GM12878 (cell line): ENCODE data around the gene GCNT4. TPM values are rescaled to one million over a fixed set of nuclear protein-coding genes. Genes with fewer than 3 reads are reported as not detected.

ENCODE experiments used
- ATAC-seq: fragments of 200-7000 bp; cut with Tn5 transposase; 3 replicates; pipeline ENCODE4 v1.9.1; 2020; ENCODE audit warnings: mild to moderate bottlenecking, moderate library complexity
- BruUV-seq: library from RNA; stranded (reverse); fragments of 400-500 nt; replicated peaks from 2 replicates; lab custom pipeline; 2021; lab: Mats Ljungman, UMichigan
- CTCF ChIA-PET: fragments of 300-600 bp; sonication (Branson Sonifier 250); formaldehyde crosslinking; extraction: SDS; loops from one replicate; lab custom pipeline; 2021; ENCODE audit warnings: inconsistent platforms; lab: Yijun Ruan, JAX
- POLR2A ChIA-PET: fragments of 350-600 bp; formaldehyde crosslinking; extraction: SDS; loops from one replicate; lab custom pipeline; 2021; ENCODE audit warnings: inconsistent platforms; lab: Charles Lee
- RAD21 ChIA-PET: fragments of 300-600 bp; sonication (Branson Sonifier 250); formaldehyde crosslinking; loops from one replicate; lab custom pipeline; 2023; ENCODE audit warnings: antibody characterized with exemption; ENCODE audit not compliant: unreplicated experiment; lab: Charles Lee
- SMC1A ChIA-PET: fragments of 300-600 bp; sonication (Branson Sonifier 250); formaldehyde crosslinking; loops from one replicate; lab custom pipeline; 2023; ENCODE audit not compliant: unreplicated experiment, uncharacterized antibody; lab: Charles Lee
- DNase-seq: peaks from one replicate; pipeline ENCODE4 v3.0.0-alpha.2; 2011; ENCODE audit warnings: low read depth, low spot score
- FAIRE-seq: peaks from 3 replicates; lab custom pipeline; 2011; peaks lifted over from hg19 to GRCh38; lab: Jason Lieb, UNC
- H2AFZ ChIP-seq: 2 replicates; pipeline ENCODE4 v1.6.0; 2011; ENCODE audit warnings: low read depth, low read length, control low read depth; ENCODE audit not compliant: control insufficient read depth
- H3K27ac ChIP-seq: 2 replicates; pipeline ENCODE4 v1.5.1; 2011; ENCODE audit warnings: control low read depth; ENCODE audit not compliant: control insufficient read depth, insufficient read depth
- H3K27me3 ChIP-seq, 2 experiments: replicated peaks in 1 of 2; 2 replicates each; pipeline versions ENCODE4 v1.6.0 to v1.6.1; 2011; ENCODE audit warnings: low read length in 1 of 2; ENCODE audit not compliant: control insufficient read depth in 2 of 2, insufficient read depth in 2 of 2
- H3K36me3 ChIP-seq, 2 experiments: 2 replicates each; pipeline ENCODE4 v1.5.1; 2011; ENCODE audit warnings: low read length in 1 of 2; ENCODE audit not compliant: control insufficient read depth in 2 of 2, insufficient read depth in 2 of 2
- H3K4me1 ChIP-seq: 2 replicates; pipeline ENCODE4 v1.6.1; 2011; ENCODE audit warnings: mild to moderate bottlenecking, low read length, moderate library complexity, mixed read lengths; ENCODE audit not compliant: control insufficient read depth, insufficient read depth
- H3K4me2 ChIP-seq: 2 replicates; pipeline ENCODE4 v1.6.0; 2011; ENCODE audit warnings: control low read depth; ENCODE audit not compliant: control insufficient read depth, insufficient read depth
- H3K4me3 ChIP-seq: fragments of 200-600 bp; sonication (generic); 2 replicates; pipeline ENCODE4 v1.5.1; 2016
- H3K79me2 ChIP-seq: 2 replicates; pipeline ENCODE4 v1.6.0; 2011; ENCODE audit warnings: low read length; ENCODE audit not compliant: control insufficient read depth, insufficient read depth
- H3K9ac ChIP-seq: 2 replicates; pipeline ENCODE4 v1.8.0; 2011; ENCODE audit warnings: low read length, control low read depth, mixed read lengths; ENCODE audit not compliant: control insufficient read depth, insufficient read depth
- H3K9me3 ChIP-seq: replicated peaks from 3 replicates; pipeline ENCODE4 v1.5.1; 2011; ENCODE audit warnings: mild to moderate bottlenecking, low read length; ENCODE audit not compliant: control insufficient read depth, insufficient read depth
- H4K20me1 ChIP-seq: 2 replicates; pipeline ENCODE4 v1.6.0; 2011; ENCODE audit not compliant: control insufficient read depth, insufficient read depth
- DPF2 ChIP-seq: fragments of 450-650 bp; IDR thresholded peaks from 2 replicates; pipeline ENCODE4 v1.6.1; 2017; ENCODE audit warnings: mild to moderate bottlenecking
- ETV6 ChIP-seq, 2 experiments: fragments of 450-650 bp in 1 of 2; IDR thresholded peaks in 1 of 2; conservative IDR thresholded peaks in 1 of 2; 2 replicates each; pipeline ENCODE4 v1.6.1; 2014; ENCODE audit warnings: antibody characterized with exemption in 1 of 2, borderline replicate concordance in 1 of 2, low read depth in 1 of 2, mild to moderate bottlenecking in 1 of 2, moderate library complexity in 1 of 2
- MYC ChIP-seq: IDR thresholded peaks from 2 replicates; pipeline ENCODE4 v1.6.1; 2011; ENCODE audit warnings: mild to moderate bottlenecking, low read length, moderate library complexity, inconsistent platforms; ENCODE audit not compliant: insufficient read depth, insufficient replicate concordance, insufficient read length, severe bottlenecking
- NBN ChIP-seq: fragments of 450-650 bp; IDR thresholded peaks from 2 replicates; pipeline ENCODE4 v1.6.1; 2016
- RELA ChIP-seq: fragments of 450-650 bp; IDR thresholded peaks from 2 replicates; pipeline ENCODE4 v1.8.0; 2014; ENCODE audit warnings: borderline replicate concordance; ENCODE audit not compliant: partially characterized antibody
- SMC3 ChIP-seq: IDR thresholded peaks from 2 replicates; pipeline ENCODE4 v1.6.1; 2011; ENCODE audit warnings: low read length, improper control_type of control experiment, borderline replicate concordance
- USF1 ChIP-seq: IDR thresholded peaks from 2 replicates; pipeline ENCODE4 v1.6.1; 2011; ENCODE audit warnings: borderline replicate concordance, low read depth, mild to moderate bottlenecking, moderate library complexity, mixed read lengths, low read length; ENCODE audit not compliant: insufficient read depth; ENCODE audit errors: extremely low read length
- ZNF274 ChIP-seq: IDR thresholded peaks from one replicate; pipeline ENCODE4 v1.8.0; 2011; ENCODE audit not compliant: insufficient read length, insufficient read depth
- WGBS: methylation state at CpG from one replicate; pipeline ENCODE4 v1.1.6; 2016; ENCODE audit warnings: low lambda C conversion rate; ENCODE audit not compliant: insufficient replicate concordance, insufficient coverage; ENCODE audit errors: missing lambda C conversion rate; 5-methylcytosine and 5-hydroxymethylcytosine counted together
- in situ Hi-C: fragments of 300-500 bp; cut with MboI; formaldehyde crosslinking; loops from 9 replicates; pipeline ENCODE4 v1.14.3; 2018; ENCODE audit warnings: mixed read lengths
- intact Hi-C: fragments of 100-400 bp; cut with micrococcal nuclease; formaldehyde crosslinking; loops from one replicate; pipeline ENCODE4 v1.14.2; 2022; ENCODE audit not compliant: unreplicated experiment
- polyA plus RNA-seq, 11 experiments: library from polyadenylated mRNA; depleted of rRNA in 4 of 11; unstranded in 6 of 11; stranded (reverse) in 5 of 11; fragments of >200 nt; fragmentation: Nextera tagmentation in 4 of 11; fragmentation: Illumina TruSeq in 1 of 11; extraction: Ambion mirVana in 4 of 11; extraction: Trizol in 1 of 11; gene quantifications; 1 replicate in 1 of 11; 2 replicates in 10 of 11; pipeline versions ENCODE4 v1.2.1 to v1.2.3, GENCODE V29; 2011 to 2016; ENCODE audit warnings: inconsistent platforms in 2 of 11, missing spikeins in 2 of 11, low read depth in 1 of 11
- total RNA-seq, 4 experiments: library from RNA; depleted of rRNA in 3 of 4; stranded (reverse); fragments of >200 nt in 3 of 4; fragmentation: Illumina TruSeq in 1 of 4; extraction: Trizol in 1 of 4; gene quantifications; 2 replicates each; pipeline versions ENCODE4 v1.2.1 to v1.2.3, GENCODE V29; 2013 to 2021
- TF ChIP-seq, protein P1 (sequence below): IDR thresholded peaks from 2 replicates; pipeline ENCODE4 v1.6.1; 2011; ENCODE audit warnings: low read depth, mild to moderate bottlenecking, low read length, moderate library complexity, borderline replicate concordance; ENCODE audit errors: extremely low read depth

The GCNT4 gene
- total and polyA plus RNA-seq, 10 of the 15 experiments (the other 5 are each of a cell fraction or from before 2014, with no cell fraction given), result 0.03 to 0.04 TPM; not detected in 8

- Histone ChIP-seq H4K20me1 (no peaks in the 10 kb centered on the region), H3K9me3 (no peaks in the 10 kb centered on the region), H3K27me3 (no peaks in the 10 kb centered on the region; a peak in 1 of 4 replicates), H2AFZ (no peak overlapping the region), H3K9ac (no peak overlapping the region), H3K4me2 (no peak overlapping the region)
- 27% methylated on average over 5 of the region's 5 CpGs for WGBS
- DNase-seq, result no peak
- ChIA-PET SMC1A (no interaction called here), POLR2A (no interaction called here)
- TF ChIP-seq USF1 (no peak), ZNF274 (no peak), SMC3 (no peak), DPF2 (no peak), MYC (no peak), NBN (no peak), ETV6 (conservative IDR thresholded peaks at IDR 0.05 in 1 of 2, IDR thresholded peaks at IDR 0.05 in 1 of 2; ENCODE audit: borderline replicate concordance in 1 of 2, low read depth in 1 of 2) (no peak), RELA (no peak)
- TF ChIP-seq, protein P1, sequence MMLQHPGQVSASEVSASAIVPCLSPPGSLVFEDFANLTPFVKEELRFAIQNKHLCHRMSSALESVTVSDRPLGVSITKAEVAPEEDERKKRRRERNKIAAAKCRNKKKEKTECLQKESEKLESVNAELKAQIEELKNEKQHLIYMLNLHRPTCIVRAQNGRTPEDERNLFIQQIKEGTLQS, result no peak
- TF ChIP-seq, all 136 proteins: peak for 0
- ATAC-seq (no peak), FAIRE-seq (no peak)
- H3K79me2 ChIP-seq, result no peaks in the 10 kb centered on the region
- H3K27ac ChIP-seq, result no peak overlapping the region
- H3K36me3 ChIP-seq, result no peaks in the 10 kb centered on the region
- H3K4me3 ChIP-seq, result no peak overlapping the region
- intact Hi-C loops, result no loop called here
- BruUV-seq, result no TSS peak
- in situ Hi-C loops, result no loop called here
- RAD21 ChIA-PET, result no interaction called here
- CTCF ChIA-PET, result interaction anchor here (0.6 kb wide), 1 partner anchor 122 kb away, joined by 4 read pairs; no protein-coding TSS in a partner anchor
- no peaks in the 10 kb centered on the region for H3K4me1 ChIP-seq
Observed at GRCh38 chr5:75078027-75078426, 25.7 kb upstream of the GCNT4 start.
